Suprapubic skin (tissue), 4 donors: ENCODE data around the gene SMYD3. TPM values are rescaled to one million over a fixed set of nuclear protein-coding genes. Genes with fewer than 3 reads are reported as not detected.

Experiments used
- DNase-seq, 2 donors: peaks; one replicate each; pipeline ENCODE4 v3.0.0-alpha.2; 2019; ENCODE audit warnings: low spot score in 2 of 2
- H3K27ac ChIP-seq: fragments of 200-600 bp; sonication (generic); one replicate; pipeline ENCODE4 v1.5.1; 2019
- H3K27me3 ChIP-seq: fragments of 200-600 bp; sonication (generic); one replicate; pipeline ENCODE4 v1.5.1; 2019
- H3K36me3 ChIP-seq: fragments of 200-600 bp; sonication (generic); one replicate; pipeline ENCODE4 v1.5.1; 2019
- H3K4me1 ChIP-seq: fragments of 200-600 bp; sonication (generic); one replicate; pipeline ENCODE4 v1.5.1; 2019
- H3K4me3 ChIP-seq: fragments of 200-600 bp; sonication (generic); one replicate; pipeline ENCODE4 v1.5.1; 2019; ENCODE audit warnings: mild to moderate bottlenecking
- H3K9me3 ChIP-seq: fragments of 200-600 bp; sonication (generic); one replicate; pipeline ENCODE4 v1.5.1; 2019
- CTCF ChIP-seq, 2 donors: fragments of 200-600 bp in 1 of 2; fragments of 450-650 bp in 1 of 2; sonication (generic) in 1 of 2; IDR thresholded peaks; one replicate each; pipeline ENCODE4 v1.5.1; 2016 to 2019; ENCODE audit warnings: antibody characterized with exemption in 2 of 2, mild to moderate bottlenecking in 1 of 2, moderate library complexity in 1 of 2
- EP300 ChIP-seq: sonication (generic); formaldehyde crosslinking; IDR thresholded peaks from one replicate; pipeline ENCODE4 v1.6.1; 2017; ENCODE audit warnings: antibody characterized with exemption
- POLR2A ChIP-seq, 2 donors: fragments of 450-650 bp; IDR thresholded peaks; one replicate each; pipeline ENCODE4 v1.6.1; 2017; ENCODE audit warnings: antibody characterized with exemption in 2 of 2, mild to moderate bottlenecking in 2 of 2, moderate library complexity in 2 of 2
- POLR2AphosphoS5 ChIP-seq, 3 donors: sonication (generic); formaldehyde crosslinking; IDR thresholded peaks; one replicate each; pipeline ENCODE4 v1.6.1; 2017; ENCODE audit warnings: antibody characterized with exemption in 3 of 3
- WGBS: methylation state at CpG from one replicate; pipeline ENCODE4 v1.1.5; 2018; 5-methylcytosine and 5-hydroxymethylcytosine counted together
- total RNA-seq, 4 donors: library from RNA; depleted of rRNA; stranded (reverse); fragments of >200 nt; gene quantifications; one replicate each; pipeline ENCODE4 v1.1.0, GENCODE V29; 2016

SMYD3 gene
- total RNA-seq, 4 donors from 2014 or later: 14.5 to 33.6 (median 18.9) TPM

DNA sequence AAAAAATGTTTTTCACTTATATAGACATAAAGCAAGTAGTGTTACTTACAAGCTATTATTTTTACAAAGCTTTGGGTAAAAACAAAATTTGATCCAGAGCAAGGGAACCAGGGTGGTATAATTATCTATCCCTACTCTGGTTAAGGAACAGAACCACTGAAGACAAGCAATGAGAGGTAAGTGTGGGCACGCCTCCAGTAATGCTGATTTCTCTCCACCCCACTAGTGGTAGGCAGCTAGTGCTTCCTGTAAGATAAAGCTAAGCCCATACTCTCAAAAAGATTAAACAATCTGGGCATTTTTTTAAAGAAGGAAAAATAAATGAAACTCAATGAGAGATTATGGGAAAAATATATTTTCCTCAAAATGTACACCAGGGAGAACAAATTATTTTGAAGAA is 36.9 kb upstream of the SMYD3 start:
- Histone ChIP-seq H3K9me3 (no peaks in the 10 kb centered on the region), H3K4me1 (no peaks in the 10 kb centered on the region), H3K27ac (no peak overlapping the region), H3K36me3 (peaks cover 84% of the 10 kb centered on the region), H3K27me3 (no peaks in the 10 kb centered on the region), H3K4me3 (no peak overlapping the region)
- no peak for DNase-seq
- TF ChIP-seq EP300 (no peak), POLR2AphosphoS5 (IDR thresholded peaks at IDR 0.05) (no peak), POLR2A (IDR thresholded peaks at IDR 0.05) (no peak), CTCF (IDR thresholded peaks at IDR 0.05) (no peak)
- 83% methylated on average over 1 of the region's 1 CpG for WGBS

DNA sequence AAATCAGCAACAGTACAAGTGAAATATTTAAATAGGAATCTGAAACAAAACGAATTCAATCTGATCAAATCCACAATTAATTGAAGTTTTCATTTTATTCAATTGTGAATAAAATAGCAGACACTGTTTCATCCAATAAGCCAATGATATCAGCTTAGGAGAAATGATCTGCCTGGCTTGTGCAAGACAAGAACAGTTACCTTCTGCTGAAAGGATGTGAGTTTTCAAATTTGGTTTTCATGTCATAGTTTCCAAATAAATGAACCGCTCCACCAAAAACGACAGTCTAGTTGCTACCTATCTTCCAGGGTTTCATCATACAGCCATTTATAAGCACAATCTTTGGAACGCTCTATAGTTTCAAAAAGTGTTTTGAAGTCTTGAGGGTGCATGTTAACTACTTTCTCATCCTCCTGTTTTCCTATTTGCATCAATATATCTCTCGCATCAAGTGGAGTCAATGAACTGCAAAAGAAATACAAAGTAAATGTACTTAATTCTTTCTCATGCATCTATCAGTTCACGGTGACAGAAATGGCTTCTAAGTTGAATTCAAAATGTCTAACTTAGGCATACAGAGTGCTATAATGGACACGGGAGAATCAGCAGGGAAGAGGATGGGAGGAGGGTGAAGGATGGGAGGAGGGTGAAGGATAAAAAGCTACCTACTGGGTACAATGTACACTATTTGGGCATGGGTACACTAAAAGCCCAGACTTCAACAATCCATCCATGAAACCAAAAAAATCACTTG is 33.8 kb upstream of the SMYD3 start:
- 89% methylated on average over 7 of the region's 7 CpGs for WGBS
- no peak overlapping the region for H3K4me3 ChIP-seq

DNA sequence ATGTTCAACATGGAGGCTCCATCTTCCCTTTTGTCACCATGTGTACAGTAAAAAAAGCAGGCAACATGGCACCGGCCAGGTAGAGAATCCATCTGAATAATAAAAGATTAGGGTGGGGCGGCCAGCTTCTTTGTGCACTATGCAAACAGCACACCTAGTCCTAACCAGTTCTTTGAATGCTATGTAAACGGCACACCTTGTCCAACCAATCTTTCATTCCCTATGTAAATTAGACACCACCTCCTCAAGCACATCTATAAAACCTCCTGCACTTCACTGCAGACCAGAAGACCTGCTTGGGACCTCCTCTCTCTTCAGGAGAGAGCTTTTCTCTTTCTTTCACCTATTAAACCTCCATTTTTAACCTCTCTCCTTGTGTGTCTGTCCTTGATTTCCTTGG is 30.8 kb upstream of the SMYD3 start:
- no peak overlapping the region for H3K27ac ChIP-seq
- no peaks in the 10 kb centered on the region for H3K27me3 ChIP-seq
- peaks cover 26% of the 10 kb centered on the region for H3K36me3 ChIP-seq
- WGBS: 85% methylated on average over 3 of the region's 3 CpGs
- H3K9me3 ChIP-seq: no peaks in the 10 kb centered on the region
- TF ChIP-seq POLR2AphosphoS5 (IDR thresholded peaks at IDR 0.05) (no peak), CTCF (IDR thresholded peaks at IDR 0.05) (no peak), POLR2A (IDR thresholded peaks at IDR 0.05) (no peak), EP300 (no peak)
- H3K4me3 ChIP-seq: no peak overlapping the region
- no peak for DNase-seq
- H3K4me1 ChIP-seq: no peaks in the 10 kb centered on the region

More for the DNA sequence above, 33.8 kb upstream of the SMYD3 start:
- Histone ChIP-seq H3K27ac (no peak overlapping the region), H3K36me3 (peaks cover 54% of the 10 kb centered on the region), H3K27me3 (no peaks in the 10 kb centered on the region), H3K4me1 (no peaks in the 10 kb centered on the region), H3K9me3 (no peaks in the 10 kb centered on the region)
- TF ChIP-seq POLR2A (IDR thresholded peaks at IDR 0.05): no peak
- no peak for TF ChIP-seq CTCF (IDR thresholded peaks at IDR 0.05)
- no peak for TF ChIP-seq POLR2AphosphoS5 (IDR thresholded peaks at IDR 0.05)
- TF ChIP-seq EP300: no peak
- DNase-seq: no peak

- 85% methylated on average over 7 of the region's 7 CpGs for WGBS
- no peak overlapping the region for H3K4me3 ChIP-seq
- H3K36me3 ChIP-seq: peaks cover 22% of the 10 kb centered on the region
- no peaks in the 10 kb centered on the region for H3K4me1 ChIP-seq
- no peak for TF ChIP-seq POLR2A (IDR thresholded peaks at IDR 0.05)
- no peak for TF ChIP-seq CTCF (IDR thresholded peaks at IDR 0.05)
- no peak for TF ChIP-seq POLR2AphosphoS5 (IDR thresholded peaks at IDR 0.05)
- TF ChIP-seq EP300: no peak
- DNase-seq: no peak
- H3K27ac ChIP-seq: no peak overlapping the region
- no peaks in the 10 kb centered on the region for H3K9me3 ChIP-seq
- H3K27me3 ChIP-seq: no peaks in the 10 kb centered on the region
Observed at GRCh38 chr1:246537441-246537840, 30.4 kb upstream of the SMYD3 start.

- 81% methylated on average over 1 of the region's 1 CpG for WGBS
- no peak for DNase-seq
- no peak overlapping the region for H3K4me3 ChIP-seq
- H3K36me3 ChIP-seq: no peaks in the 10 kb centered on the region
- TF ChIP-seq CTCF (IDR thresholded peaks at IDR 0.05): no peak
- H3K4me1 ChIP-seq: no peaks in the 10 kb centered on the region
- H3K27me3 ChIP-seq: no peaks in the 10 kb centered on the region
- peaks cover 7% of the 10 kb centered on the region for H3K9me3 ChIP-seq
- H3K27ac ChIP-seq: no peak overlapping the region
Observed at GRCh38 chr1:246534114-246534513, 27.0 kb upstream of the SMYD3 start.
